Body of pancreas (tissue), 4 donors: Measurements from ENCODE around the gene TCEA2. TPM values are rescaled to one million over a fixed set of nuclear protein-coding genes. Genes with fewer than 3 reads are reported as not detected.

Experiments used
- ATAC-seq: fragments of 150-250 bp; one replicate; pipeline ENCODE4 v1.9.1; 2016
- DNase-seq, 4 donors: peaks; one replicate each; pipeline ENCODE4 v3.0.0-alpha.2; 2019
- H3K27ac ChIP-seq, 4 donors: fragments of 200-600 bp; sonication (generic); 1 replicate in 3 of 4; 2 replicates in 1 of 4; pipeline versions ENCODE4 v1.5.1 to v1.6.1; 2016 to 2019; ENCODE audit warnings: mild to moderate bottlenecking in 1 of 4, mixed read lengths in 1 of 4, moderate library complexity in 1 of 4
- H3K27me3 ChIP-seq, 2 donors: fragments of 200-600 bp; sonication (generic); one replicate each; pipeline ENCODE4 v1.6.0; 2016; ENCODE audit warnings: mild to moderate bottlenecking in 1 of 2
- H3K36me3 ChIP-seq, 2 donors: fragments of 200-600 bp; sonication (generic); replicated peaks in 1 of 2; 2 replicates each; pipeline ENCODE4 v1.5.1; 2016; ENCODE audit warnings: low read depth in 2 of 2; ENCODE audit not compliant: insufficient read depth in 1 of 2
- H3K4me1 ChIP-seq: fragments of 200-600 bp; sonication (generic); one replicate; pipeline ENCODE4 v1.6.0; 2016
- H3K4me3 ChIP-seq, 2 donors: fragments of 200-600 bp; sonication (generic); 1 replicate in 1 of 2; 2 replicates in 1 of 2; pipeline ENCODE4 v1.5.1; 2016 to 2019
- H3K9me3 ChIP-seq, 3 donors: fragments of 200-600 bp; sonication (generic); 1 replicate in 2 of 3; 2 replicates in 1 of 3; pipeline ENCODE4 v1.5.1; 2016
- POLR2A ChIP-seq, 3 donors: fragments of 450-650 bp; IDR thresholded peaks; one replicate each; pipeline ENCODE4 v1.6.1; 2016; ENCODE audit warnings: antibody characterized with exemption in 3 of 3, mild to moderate bottlenecking in 2 of 3
- WGBS, 2 donors: methylation state at CpG; one replicate each; pipeline ENCODE4 v1.1.5; 2017; 5-methylcytosine and 5-hydroxymethylcytosine counted together
- intact Hi-C: fragments of 100-400 bp; cut with DNase I; formaldehyde crosslinking; loops from one replicate; pipeline ENCODE4 v1.15.1; 2023
- total RNA-seq, 2 donors: library from RNA; depleted of rRNA; stranded (reverse); fragments of >200 nt; gene quantifications; one replicate each; pipeline ENCODE4 v1.1.0, GENCODE V29; 2016
- TF ChIP-seq, protein P1 (sequence below), 7 experiments: fragments of 450-650 bp in 4 of 7; fragments of 200-600 bp in 3 of 7; sonication (generic) in 3 of 7; IDR thresholded peaks; one replicate each; pipeline ENCODE4 v1.5.1; 2016 to 2019; ENCODE audit warnings: antibody characterized with exemption in 7 of 7

Gene TCEA2
- total RNA-seq, 2 donors from 2014 or later, result 16.6 to 17.5 TPM

GRCh38 chr20:64090165-64090564, 27.2 kb downstream of the TCEA2 start:
- TF ChIP-seq POLR2A (IDR thresholded peaks at IDR 0.05), result no peak
- TF ChIP-seq, protein P1, sequence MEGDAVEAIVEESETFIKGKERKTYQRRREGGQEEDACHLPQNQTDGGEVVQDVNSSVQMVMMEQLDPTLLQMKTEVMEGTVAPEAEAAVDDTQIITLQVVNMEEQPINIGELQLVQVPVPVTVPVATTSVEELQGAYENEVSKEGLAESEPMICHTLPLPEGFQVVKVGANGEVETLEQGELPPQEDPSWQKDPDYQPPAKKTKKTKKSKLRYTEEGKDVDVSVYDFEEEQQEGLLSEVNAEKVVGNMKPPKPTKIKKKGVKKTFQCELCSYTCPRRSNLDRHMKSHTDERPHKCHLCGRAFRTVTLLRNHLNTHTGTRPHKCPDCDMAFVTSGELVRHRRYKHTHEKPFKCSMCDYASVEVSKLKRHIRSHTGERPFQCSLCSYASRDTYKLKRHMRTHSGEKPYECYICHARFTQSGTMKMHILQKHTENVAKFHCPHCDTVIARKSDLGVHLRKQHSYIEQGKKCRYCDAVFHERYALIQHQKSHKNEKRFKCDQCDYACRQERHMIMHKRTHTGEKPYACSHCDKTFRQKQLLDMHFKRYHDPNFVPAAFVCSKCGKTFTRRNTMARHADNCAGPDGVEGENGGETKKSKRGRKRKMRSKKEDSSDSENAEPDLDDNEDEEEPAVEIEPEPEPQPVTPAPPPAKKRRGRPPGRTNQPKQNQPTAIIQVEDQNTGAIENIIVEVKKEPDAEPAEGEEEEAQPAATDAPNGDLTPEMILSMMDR (IDR thresholded peaks at IDR 0.05), result no peak
- DNase-seq (no peak), ATAC-seq (no peak)
- 58 to 64% methylated on average over 9 to 10 of the region's 10 CpGs for WGBS, 2 donors
- no peak overlapping the region for H3K27ac ChIP-seq
- H3K4me1 ChIP-seq, result no peaks in the 10 kb centered on the region
- intact Hi-C loops, result no loop called here
- no peak overlapping the region for H3K4me3 ChIP-seq
- H3K36me3 ChIP-seq, result no peaks in the 10 kb centered on the region
- H3K27me3 ChIP-seq, result peaks cover 0 to 1% of the 10 kb centered on the region in 2 donors
- H3K9me3 ChIP-seq, result no peaks in the 10 kb centered on the region

DNA sequence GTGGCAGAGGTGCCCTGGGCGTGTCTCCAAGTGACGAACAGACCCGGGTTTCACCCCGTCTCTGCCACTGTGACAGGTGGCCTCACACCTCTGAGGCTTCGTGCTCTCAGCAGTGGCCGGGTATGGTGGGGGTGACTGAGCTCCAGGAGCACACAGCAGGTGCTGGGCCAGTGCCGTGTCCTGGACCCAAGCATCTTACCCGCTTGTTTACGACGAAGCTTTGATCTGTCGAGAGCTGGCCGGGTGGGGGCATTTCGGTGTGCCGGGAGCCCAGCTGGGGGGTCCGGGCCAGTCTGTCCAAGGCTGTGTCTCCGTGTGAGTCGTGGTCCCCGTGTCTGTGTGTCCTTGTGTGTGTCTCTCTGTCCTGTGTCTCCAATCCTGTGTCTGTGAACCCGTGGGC, 28.3 kb downstream of the TCEA2 start:
- no peak overlapping the region for H3K4me3 ChIP-seq
- WGBS, 2 donors, result 78% methylated on average over 19 of the region's 19 CpGs; no CpG with 5 or more reads in 1 of the 2 donors
- H3K27me3 ChIP-seq, result no peaks in the 10 kb centered on the region
- TF ChIP-seq, protein P1 (IDR thresholded peaks at IDR 0.05), result no peak
- no peak for TF ChIP-seq POLR2A (IDR thresholded peaks at IDR 0.05)
- DNase-seq, result no peak
- no peaks in the 10 kb centered on the region for H3K36me3 ChIP-seq
- H3K4me1 ChIP-seq, result no peaks in the 10 kb centered on the region
- H3K9me3 ChIP-seq, result no peaks in the 10 kb centered on the region
- intact Hi-C loops, result no loop called here
- no peak overlapping the region for H3K27ac ChIP-seq
- ATAC-seq, result no peak

GRCh38 chr20:64091770-64092169, 28.8 kb downstream of the TCEA2 start:
- no peaks in the 10 kb centered on the region for H3K36me3 ChIP-seq
- H3K27ac ChIP-seq, result no peak overlapping the region
- TF ChIP-seq, protein P1 (IDR thresholded peaks at IDR 0.05), result no peak
- no peak for TF ChIP-seq POLR2A (IDR thresholded peaks at IDR 0.05)
- no peak overlapping the region for H3K4me3 ChIP-seq
- WGBS, 2 donors, result 18 to 21% methylated on average over 10 to 16 of the region's 16 CpGs
- H3K9me3 ChIP-seq, result no peaks in the 10 kb centered on the region
- intact Hi-C loops, result no loop called here
- ATAC-seq (no peak), DNase-seq (no peak)
- no peaks in the 10 kb centered on the region for H3K27me3 ChIP-seq
- no peaks in the 10 kb centered on the region for H3K4me1 ChIP-seq

DNA sequence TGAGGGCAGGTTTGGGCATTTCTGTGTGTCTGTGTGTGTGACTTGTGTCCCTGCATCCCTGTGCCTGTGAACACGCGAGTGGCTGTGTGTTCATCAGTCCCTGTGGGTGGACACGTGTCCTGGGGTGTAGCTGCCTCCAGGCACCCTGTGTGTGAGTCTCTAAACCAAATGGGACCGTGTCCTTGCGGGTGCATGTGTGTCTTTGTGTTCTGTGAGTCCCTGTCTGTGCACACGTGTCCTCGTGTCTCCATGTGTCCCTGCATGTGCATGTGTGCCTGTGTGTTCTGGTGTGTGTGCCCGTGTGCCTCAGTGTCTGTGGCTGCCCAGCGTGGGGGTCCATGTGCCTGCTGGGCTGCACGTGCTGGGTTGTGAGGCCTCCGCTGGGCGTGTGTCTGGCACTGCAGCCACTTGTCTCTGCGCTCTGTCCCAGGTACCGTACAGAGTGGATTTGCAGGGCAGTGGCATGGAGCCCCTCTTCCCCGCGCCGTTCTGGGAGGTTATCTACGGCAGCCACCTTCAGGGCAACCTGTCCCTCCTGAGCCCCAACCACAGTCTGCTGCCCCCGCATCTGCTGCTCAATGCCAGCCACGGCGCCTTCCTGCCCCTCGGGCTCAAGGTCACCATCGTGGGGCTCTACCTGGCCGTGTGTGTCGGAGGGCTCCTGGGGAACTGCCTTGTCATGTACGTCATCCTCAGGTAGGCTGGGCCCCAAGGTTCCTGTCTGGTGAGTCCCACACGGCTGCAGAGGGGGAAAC, 29.4 kb downstream of the TCEA2 start:
- ATAC-seq (peak; percentile 12), DNase-seq (no peak)
- TF ChIP-seq, protein P1 (IDR thresholded peaks at IDR 0.05), result no peak
- no peak for TF ChIP-seq POLR2A (IDR thresholded peaks at IDR 0.05)
- intact Hi-C loops, result no loop called here
- no peaks in the 10 kb centered on the region for H3K4me1 ChIP-seq
- H3K9me3 ChIP-seq, result no peaks in the 10 kb centered on the region
- H3K36me3 ChIP-seq, result no peaks in the 10 kb centered on the region
- H3K4me3 ChIP-seq, result no peak overlapping the region
- no peak overlapping the region for H3K27ac ChIP-seq
- no peaks in the 10 kb centered on the region for H3K27me3 ChIP-seq
- WGBS, 2 donors, result 16 to 44% methylated on average over 12 to 26 of the region's 27 CpGs

GRCh38 chr20:64093013-64093503, 30.1 kb downstream of the TCEA2 start:
- intact Hi-C loops, result no loop called here
- Histone ChIP-seq H3K4me3 (no peak overlapping the region), H3K27ac (no peak overlapping the region), H3K36me3 (no peaks in the 10 kb centered on the region), H3K9me3 (no peaks in the 10 kb centered on the region), H3K27me3 (no peaks in the 10 kb centered on the region), H3K4me1 (no peaks in the 10 kb centered on the region)
- no peak for TF ChIP-seq POLR2A (IDR thresholded peaks at IDR 0.05)
- TF ChIP-seq, protein P1 (IDR thresholded peaks at IDR 0.05), result no peak
- no peak for ATAC-seq
- no peak for DNase-seq
- WGBS, 2 donors, result 61 to 66% methylated on average over 3 to 8 of the region's 9 CpGs
